RCC 7860 (cell line): ENCODE data around the gene FAM13C.
"Not testable (repeated sequence)": the region's sequence is repeated elsewhere in the genome, so short reads cannot be mapped to it uniquely, and the experiment has no call there.

Experiments used
- DNase-seq: peaks from one replicate; pipeline ENCODE4 v3.0.0-alpha.2; 2015; ENCODE audit warnings: low spot score
- FAIRE-seq: peaks from 2 replicates; lab custom pipeline; 2012; peaks lifted over from hg19 to GRCh38; lab: Jason Lieb, UNC

Gene FAM13C

DNA sequence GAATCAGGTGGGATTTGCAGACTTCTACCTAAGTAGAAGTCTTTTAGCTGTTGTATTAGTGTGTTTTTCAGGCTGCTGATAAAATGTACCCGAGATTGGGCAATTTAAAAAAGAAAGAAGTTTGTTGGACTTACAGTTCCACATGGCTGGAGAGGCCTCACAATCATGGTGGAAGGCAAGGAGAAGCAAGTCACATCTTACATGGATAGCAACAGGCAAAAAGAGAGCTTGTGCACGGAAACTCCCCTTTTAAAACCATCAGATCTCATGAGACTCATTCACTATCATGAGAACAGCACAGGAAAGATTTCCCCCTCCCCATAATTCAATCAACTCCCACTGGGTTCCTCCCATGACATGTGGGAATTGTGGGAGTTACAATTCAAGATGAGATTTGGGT lies 123.2 kb downstream of the FAM13C start:
- DNase-seq, FAIRE-seq: not testable (repeated sequence)

DNA sequence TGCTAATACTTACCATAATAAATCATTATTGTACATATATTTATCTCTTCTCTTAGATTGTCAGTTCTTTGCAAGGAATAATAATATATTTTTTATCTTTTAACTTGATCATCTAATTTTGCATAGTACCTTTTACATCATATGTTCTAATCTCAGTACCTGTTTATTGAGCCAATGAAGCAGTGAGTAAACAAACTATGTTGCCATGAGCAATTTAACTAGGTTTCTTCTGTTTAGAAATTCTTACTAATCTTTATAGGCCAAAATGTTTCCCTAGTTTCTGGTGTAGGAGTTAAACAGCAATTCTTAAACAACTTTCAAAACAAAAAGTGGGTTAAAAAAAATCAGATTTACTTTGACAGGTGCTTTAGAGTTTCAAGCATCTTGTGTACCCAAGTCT lies 124.6 kb downstream of the FAM13C start:
- no peak for FAIRE-seq
- DNase-seq: no peak

DNA sequence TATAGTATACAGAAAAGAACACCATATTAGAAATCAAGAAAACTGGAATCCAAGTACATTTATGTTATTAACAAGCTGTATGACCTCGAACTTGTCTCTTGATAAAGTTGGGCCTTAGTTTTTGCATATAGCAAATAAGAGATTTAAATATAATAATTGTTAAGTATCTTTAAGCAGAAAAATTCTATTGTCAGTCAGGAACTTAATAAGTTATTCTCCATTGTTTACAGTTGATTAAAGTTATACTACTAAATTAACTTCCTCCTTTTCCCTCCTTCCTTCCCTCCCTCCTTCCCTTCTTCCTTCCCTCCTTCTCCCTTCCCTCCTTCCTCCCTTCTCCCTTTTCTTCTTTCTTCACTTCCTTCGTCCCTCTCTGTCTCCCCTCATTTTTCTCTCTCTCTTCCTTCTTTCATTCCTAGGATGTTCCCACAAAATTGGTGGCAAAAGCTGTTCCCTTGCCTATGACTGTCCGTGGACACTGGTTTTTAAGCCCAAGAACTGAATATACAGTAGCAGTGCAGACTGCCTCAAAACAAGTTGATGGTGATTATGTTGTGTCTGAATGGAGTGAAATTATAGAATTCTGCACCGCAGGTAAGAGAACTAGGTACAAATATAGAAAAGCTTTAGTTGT lies 126.2 kb downstream of the FAM13C start:
- DNase-seq (no peak), FAIRE-seq (no peak)

DNA sequence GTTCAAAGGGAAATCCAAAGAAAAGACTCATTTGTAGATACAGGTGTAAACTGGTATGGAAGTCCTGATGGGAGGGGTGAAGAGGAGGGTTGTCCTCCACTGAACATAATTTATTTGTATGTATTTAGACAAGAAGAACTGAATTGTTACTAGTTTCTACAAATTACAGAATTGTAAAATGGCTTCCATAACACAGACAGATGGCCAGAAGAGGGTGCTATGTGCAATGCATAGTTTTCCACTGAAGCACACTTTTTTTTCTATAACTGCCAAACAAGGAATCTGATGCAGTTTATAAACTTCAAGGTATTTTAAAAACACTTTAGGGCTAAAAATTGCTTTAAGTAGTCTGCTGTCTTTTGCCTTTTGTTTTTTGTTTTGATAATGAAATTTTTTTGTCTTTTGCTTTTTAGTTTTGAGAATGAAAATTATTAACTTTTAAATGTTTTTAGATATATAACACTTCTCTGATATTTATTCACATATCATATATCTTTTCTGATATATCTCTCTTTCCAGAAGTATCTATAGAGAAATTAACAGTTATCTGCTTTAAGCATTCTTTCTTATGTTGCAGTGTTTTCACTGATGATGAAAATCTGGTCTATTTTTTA lies 127.4 kb downstream of the FAM13C start:
- peak; percentile 76 for FAIRE-seq
- peak; percentile 25 for DNase-seq

DNA sequence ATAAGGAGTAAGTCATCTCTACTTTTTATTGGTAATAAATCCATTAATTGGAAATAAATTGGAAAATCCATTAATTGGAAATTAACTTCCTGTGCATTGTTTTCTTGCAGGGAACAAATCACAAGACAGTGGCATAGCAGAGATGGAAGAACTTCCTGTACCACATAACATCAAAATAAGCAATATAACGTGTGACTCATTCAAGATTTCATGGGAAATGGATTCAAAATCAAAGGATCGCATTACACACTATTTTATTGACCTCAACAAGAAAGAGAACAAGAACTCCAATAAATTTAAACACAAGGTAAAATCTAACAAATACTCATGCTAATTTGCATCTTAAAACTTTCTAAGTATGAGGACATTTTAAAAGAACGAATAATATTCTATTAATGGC lies 128.2 kb downstream of the FAM13C start:
- DNase-seq (no peak), FAIRE-seq (no peak)

DNA sequence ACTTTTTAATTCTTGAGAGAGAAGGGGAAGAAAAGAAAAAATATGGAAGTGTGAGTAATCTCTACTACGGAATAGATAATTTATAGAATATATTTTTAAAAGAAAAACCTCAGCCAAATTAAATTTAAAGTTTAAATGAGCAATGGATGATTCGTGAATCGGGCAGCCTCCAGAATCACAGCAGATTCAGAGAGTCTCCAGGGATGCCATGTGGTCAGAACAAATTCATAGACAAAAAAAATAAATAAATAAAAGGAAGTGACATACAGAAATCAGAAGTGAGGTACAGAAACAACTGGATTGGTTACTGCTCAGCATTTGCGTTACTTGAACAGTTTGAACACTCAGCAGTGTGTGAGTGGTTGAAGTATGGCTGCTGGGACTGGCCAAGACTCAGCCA lies 132.9 kb downstream of the FAM13C start:
- DNase-seq (no peak), FAIRE-seq (no peak)

DNA sequence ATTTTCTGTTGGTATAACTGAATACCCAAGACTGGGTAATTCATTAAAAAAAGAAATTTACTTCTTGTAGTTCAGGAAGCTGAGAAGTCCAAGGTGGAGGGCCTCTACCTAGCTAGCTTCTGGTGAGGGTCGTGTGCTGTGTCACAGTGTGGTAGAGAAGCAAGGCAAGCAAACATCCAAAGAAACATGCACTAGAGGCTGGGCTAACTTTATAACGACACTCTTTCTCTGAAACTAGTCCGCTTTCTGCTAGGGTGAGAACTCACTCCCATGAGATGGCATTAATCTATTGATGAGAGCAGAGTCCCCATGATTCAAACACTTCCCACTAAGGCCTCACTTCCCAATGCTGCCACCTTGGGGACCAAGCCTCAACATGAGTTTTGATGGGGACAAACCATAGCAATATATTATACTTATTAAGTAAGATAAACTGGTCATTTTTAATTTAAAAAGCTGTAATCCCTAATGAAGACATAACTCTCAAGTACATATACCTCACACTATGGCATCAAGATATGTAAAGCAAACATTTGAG lies 135.1 kb downstream of the FAM13C start:
- no peak for DNase-seq
- no peak for FAIRE-seq

DNA sequence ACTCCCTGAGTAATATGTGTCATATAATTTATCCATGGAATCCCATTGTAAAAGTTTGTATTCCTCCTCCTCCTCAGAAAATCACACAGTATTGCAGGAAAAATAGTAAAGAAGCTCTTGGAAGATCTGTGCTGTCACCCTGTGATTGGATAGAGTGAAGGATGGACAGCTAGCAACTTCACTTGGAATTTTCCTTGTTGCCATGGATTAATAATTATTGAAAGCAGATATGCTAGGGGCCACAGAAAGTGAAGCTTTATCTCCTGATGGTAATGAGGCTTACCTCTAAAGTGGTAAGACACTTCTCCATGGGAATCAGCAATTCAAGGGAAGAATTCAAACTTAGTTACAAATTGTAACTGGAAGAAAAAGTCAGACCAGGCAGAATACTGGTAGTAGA lies 137.1 kb downstream of the FAM13C start:
- no peak for DNase-seq
- no peak for FAIRE-seq

DNA sequence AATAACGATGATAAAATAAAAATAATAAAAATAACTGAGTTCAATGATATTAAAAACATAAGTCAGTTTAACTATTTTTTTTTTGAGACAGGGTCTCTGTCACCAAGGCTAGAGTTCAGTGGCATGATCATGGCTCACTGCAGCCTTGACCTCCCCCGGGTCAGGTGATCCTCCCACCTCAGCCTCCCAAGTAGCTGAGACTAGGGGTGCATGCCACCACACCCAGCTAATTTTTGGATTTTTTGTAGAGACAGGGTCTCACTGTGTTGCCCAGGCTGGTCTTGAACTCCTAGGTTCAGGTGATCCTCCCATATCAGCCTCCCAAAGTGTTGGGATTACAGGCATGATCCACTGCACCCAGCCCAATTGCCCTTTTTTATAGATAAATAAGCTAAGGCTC lies 138.8 kb downstream of the FAM13C start:
- not testable (repeated sequence) for DNase-seq, FAIRE-seq

DNA sequence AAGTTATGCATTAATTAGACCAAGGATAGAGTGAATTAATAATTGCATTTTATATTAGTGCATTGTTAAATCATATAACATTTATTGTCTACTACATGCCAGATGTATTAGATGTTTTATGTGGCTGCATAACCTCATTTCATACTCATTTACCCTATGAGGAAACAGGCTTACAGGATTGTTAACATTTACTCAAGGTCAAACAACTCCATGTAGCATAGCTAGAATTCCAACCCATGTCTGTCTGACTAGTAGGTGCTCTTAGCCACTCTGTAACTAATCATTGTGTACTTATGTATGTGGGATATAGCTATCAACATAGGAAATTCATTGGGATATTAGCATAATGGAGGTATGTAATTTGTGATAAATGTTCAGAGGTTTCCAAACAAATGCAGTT lies 139.6 kb downstream of the FAM13C start:
- no peak for FAIRE-seq
- no peak for DNase-seq

DNA sequence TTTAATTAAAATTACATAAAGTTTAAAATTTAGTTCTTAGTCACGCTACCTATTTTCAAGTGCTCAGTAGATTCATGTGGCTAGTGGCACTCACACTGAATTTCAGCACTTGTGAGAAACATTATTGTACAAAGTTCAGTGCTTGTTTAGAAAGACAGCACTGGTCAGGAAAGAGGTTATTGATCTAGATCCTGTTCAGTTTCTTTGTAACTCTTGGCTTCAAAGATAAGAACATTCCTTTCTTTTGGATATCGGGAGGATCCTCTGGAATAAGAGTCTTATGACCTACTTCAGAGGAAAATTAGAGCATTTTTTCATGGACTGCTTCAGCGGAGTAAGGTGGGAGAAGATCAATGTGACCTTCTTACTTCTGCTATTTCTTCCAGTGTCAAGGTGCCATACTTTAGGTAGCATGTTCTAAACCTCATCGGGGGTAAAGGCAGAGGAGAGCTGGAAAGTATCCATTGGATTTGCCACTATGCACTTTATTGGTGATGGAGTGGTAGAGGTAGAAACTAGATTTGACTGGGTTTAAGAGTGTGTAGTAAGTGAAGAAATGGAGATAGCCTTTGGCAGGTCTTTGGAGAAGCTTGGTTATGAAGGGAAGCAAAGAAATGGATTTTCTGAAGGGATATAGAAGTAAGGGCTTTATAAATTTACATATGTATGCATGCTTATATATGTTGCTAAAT lies 146.0 kb downstream of the FAM13C start:
- DNase-seq (no peak), FAIRE-seq (no peak)

DNA sequence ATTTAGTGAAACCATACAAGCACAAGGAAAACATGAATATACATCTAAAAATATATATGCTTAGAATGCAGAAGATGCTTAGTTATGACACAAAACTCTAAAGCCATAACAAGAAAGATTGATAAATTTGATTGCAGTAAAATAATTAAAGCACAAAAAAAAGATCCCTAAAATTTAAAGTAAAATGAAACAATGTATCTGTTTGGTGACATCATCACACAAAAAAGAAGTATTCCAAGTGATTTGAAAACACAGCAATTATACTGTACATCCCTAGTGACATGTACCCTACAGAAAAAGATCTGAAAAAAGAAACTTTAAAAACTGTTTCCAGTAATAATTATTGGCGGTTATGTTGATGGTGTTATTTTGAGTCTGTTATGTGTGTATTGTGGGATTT lies 148.2 kb downstream of the FAM13C start:
- DNase-seq (no peak), FAIRE-seq (no peak)

DNA sequence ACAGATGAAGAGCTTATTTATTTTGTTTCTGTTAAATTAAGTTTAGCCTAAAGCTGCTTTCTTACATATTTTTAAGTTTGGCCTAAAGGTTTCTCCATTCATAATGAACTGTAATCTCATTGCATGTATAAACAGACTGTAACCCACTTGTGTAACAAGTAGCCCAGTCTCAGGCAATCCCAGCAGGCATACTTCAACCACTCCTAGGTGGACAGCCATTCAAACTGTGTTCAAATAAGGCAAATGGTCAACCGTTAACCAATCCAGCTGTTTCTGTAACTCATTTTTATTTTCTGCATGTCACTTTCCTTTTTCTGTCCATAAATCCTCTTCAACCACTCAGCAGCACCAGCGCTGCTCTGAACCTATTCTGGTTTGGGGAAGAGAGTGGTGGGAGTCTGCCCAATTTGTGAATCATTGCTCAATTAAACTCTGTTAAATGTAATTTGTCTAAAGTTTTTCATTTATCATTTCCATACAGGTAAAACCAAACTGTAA lies 150.0 kb downstream of the FAM13C start:
- FAIRE-seq: no peak

DNA sequence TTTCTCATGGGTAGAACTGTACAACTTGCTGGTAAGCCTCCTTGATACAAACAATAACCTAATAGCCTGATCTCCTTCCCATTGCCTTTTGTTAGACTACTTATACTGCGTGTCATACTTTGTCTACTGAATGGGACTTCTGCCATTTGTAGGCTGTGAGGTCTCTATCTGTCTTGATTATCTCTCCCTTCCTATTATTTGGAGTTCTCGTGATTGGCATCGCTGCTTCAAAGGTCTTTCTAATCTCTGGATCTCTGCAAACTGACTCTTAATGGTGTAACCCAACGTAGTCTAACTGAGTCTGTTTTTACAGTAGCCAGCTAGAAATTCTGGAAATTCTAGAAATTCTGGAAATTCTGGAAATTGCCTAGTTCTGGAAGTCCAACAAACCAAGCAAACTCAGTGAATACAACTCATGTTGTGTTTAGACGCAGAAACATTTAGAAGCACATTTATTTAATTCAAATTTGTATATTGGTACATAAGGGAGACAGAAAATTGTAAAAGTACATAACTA lies 156.1 kb downstream of the FAM13C start:
- DNase-seq: no peak
- no peak for FAIRE-seq

More for the DNA sequence above, 150.0 kb downstream of the FAM13C start:
- DNase-seq: no peak
